Lower leg skin (tissue), 4 donors: Measurements from ENCODE around the gene GEMIN7. TPM values are rescaled to one million over a fixed set of nuclear protein-coding genes. Genes with fewer than 3 reads are reported as not detected.

Experiments used
- DNase-seq, 2 donors: peaks; one replicate each; pipeline ENCODE4 v3.0.0-alpha.2; 2019; ENCODE audit warnings: low spot score in 2 of 2
- H3K4me3 ChIP-seq: fragments of 200-600 bp; sonication (generic); 2 replicates; pipeline ENCODE4 v1.5.1; 2017; ENCODE audit warnings: mild to moderate bottlenecking, low read depth; ENCODE audit not compliant: poor library complexity, severe bottlenecking
- CTCF ChIP-seq, 3 donors: fragments of 450-650 bp; IDR thresholded peaks; one replicate each; pipeline ENCODE4 v1.5.1; 2016; ENCODE audit warnings: antibody characterized with exemption in 3 of 3, mild to moderate bottlenecking in 3 of 3, moderate library complexity in 2 of 3
- POLR2A ChIP-seq, 2 donors: fragments of 450-650 bp; IDR thresholded peaks; one replicate each; pipeline ENCODE4 v1.6.1; 2016 to 2017; ENCODE audit warnings: antibody characterized with exemption in 2 of 2, mild to moderate bottlenecking in 1 of 2, moderate library complexity in 1 of 2
- WGBS, 2 donors: methylation state at CpG; one replicate each; pipeline ENCODE4 v1.1.5; 2018; 5-methylcytosine and 5-hydroxymethylcytosine counted together
- intact Hi-C: fragments of 100-400 bp; cut with DNase I; formaldehyde crosslinking; loops from one replicate; pipeline ENCODE4 v1.15.0; 2023; ENCODE audit warnings: low total_unique reads
- total RNA-seq, 4 donors: library from RNA; depleted of rRNA; stranded (reverse); fragments of >200 nt; gene quantifications; one replicate each; pipeline ENCODE4 v1.1.0, GENCODE V29; 2016

The GEMIN7 gene
- total RNA-seq, 4 donors from 2014 or later = 11.8 to 24.9 (median 21.5) TPM

DNA sequence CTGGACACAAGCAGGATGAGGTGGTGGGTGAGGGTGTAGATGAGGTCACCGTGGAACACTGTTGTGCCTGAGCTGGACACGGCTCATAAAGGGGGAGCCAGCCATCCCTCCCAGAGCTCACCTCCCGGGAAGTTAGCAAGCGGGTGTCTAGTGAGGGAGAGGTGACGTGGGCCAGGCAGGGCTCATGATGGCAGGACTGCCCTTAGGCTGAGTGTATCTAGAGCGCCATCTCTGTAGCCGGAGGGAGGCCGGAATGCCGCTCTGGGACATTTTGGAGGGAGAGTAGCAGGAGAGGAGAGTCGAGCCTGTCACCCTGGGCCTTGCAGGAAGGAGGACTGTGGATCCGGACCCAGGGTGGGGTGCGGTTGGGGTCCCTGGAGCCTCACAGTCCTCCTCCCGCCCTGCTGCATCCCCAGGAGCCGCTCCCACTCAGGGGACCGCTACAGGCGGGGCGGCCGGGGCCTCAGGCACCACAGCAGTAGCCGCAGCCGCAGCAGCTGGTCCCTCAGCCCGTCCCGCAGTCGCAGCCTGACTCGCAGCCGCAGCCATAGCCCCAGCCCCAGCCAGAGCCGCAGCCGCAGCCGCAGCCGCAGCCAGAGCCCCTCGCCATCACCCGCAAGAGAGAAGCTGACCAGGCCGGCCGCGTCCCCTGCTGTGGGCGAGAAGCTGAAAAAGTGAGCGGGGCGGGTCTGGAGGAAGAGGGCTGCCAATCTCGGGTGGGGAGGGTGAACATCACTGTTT, 12.0 kb upstream of the GEMIN7 start:
- no peak overlapping the region for H3K4me3 ChIP-seq
- TF ChIP-seq POLR2A (IDR thresholded peaks at IDR 0.05) (no peak), CTCF (IDR thresholded peaks at IDR 0.05) (no peak)
- DNase-seq = no peak
- 91 to 94% methylated on average over 23 to 36 of the region's 38 CpGs for WGBS, 2 donors
- intact Hi-C loops = no loop called here

DNA sequence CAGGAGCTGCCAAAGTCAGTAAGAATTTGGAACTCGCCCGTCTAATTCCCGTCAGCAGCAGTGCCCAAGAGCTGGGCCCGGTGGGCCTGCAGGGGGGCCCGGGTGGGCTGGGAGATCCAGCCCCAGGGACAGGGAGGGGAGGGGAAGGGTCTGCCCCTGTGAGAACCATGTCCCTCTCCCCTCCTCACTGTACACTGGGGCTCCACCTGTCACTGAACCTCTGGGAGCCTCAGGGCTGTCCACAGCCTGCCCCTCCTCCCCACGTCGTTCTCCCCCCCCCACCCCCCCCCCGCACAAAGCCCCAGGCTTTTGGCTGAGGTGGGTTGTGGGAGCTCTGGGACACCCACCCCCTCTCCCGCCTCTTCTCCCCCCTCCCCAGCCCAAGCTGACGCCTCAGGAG, 11.0 kb upstream of the GEMIN7 start:
- no peak overlapping the region for H3K4me3 ChIP-seq
- intact Hi-C loops = no loop called here
- TF ChIP-seq CTCF (IDR thresholded peaks at IDR 0.05) = no peak
- no peak for TF ChIP-seq POLR2A (IDR thresholded peaks at IDR 0.05)
- no peak for DNase-seq
- WGBS, 2 donors = 68 to 80% methylated on average over 8 to 9 of the region's 10 CpGs

GRCh38 chr19:45069056-45069455, 10.0 kb upstream of the GEMIN7 start:
- no peak for DNase-seq
- WGBS, 2 donors = 52 to 55% methylated on average over 13 of the region's 13 CpGs

DNA sequence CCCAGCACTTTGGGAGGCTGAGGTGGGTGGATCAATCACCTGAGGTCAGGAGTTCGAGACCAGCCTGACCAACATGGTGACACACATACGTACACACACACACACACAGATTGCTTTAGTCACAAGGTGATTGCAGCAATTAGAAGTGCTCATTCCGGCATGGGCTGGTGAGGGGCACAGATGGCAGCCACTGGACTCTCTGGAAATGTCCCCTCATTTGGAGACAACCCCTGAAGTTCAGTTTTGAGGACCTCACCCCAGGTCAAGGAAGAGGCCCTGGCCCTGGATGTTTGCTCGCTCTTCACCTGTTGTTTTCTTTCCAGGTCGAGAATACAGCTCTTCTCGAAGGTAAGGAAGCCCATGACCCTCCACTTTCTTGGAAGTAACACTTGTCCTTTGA, 8.8 kb upstream of the GEMIN7 start:
- no peak for DNase-seq
- intact Hi-C loops = no loop called here
- H3K4me3 ChIP-seq = no peak overlapping the region
- 77 to 81% methylated on average over 6 of the region's 6 CpGs for WGBS, 2 donors
- no peak for TF ChIP-seq CTCF (IDR thresholded peaks at IDR 0.05)
- no peak for TF ChIP-seq POLR2A (IDR thresholded peaks at IDR 0.05)

More at GRCh38 chr19:45069056-45069455, 10.0 kb upstream of the GEMIN7 start:
- intact Hi-C loops = no loop called here
- no peak for TF ChIP-seq POLR2A (IDR thresholded peaks at IDR 0.05)
- no peak for TF ChIP-seq CTCF (IDR thresholded peaks at IDR 0.05)
- H3K4me3 ChIP-seq = no peak overlapping the region

DNA sequence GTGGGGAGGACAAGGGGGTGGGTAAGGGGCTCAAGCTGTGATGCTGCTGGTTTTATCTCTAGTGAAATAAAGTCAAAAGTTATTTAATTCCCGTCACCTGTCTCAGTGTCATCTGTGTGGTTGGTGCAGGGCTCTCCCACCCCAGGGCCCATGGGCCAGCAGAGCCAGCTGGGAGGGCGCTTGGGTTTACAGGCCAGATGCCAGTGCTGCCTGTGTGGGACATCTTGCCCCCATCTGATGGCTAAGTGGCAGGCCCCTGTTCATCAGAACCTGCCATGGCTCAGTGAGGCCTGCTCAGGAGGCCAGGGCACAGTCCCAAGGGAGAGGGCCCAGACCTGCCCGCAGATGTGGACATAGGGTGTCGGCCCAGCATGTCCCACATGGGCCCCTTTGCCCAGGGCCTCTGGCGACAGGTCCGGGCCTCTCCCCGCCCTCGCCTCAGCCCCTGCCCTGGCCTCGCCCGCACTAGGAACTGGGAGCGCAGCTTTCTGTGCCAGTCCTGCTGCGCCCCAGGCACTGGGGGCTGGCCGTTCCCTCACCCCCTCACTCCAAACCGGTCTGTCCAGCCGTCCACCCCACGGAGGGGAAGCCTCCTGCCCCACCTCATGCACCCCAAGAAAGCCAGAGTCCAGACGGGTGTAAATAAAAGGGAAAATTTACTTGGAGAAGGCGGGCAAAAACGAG, 8.1 kb upstream of the GEMIN7 start:
- intact Hi-C loops = no loop called here
- DNase-seq = no peak
- TF ChIP-seq CTCF (IDR thresholded peaks at IDR 0.05) (no peak), POLR2A (IDR thresholded peaks at IDR 0.05) (no peak)
- 66 to 67% methylated on average over 16 to 19 of the region's 19 CpGs for WGBS, 2 donors
- H3K4me3 ChIP-seq = no peak overlapping the region
